Smooth muscle cell (in vitro differentiated cells): ENCODE data around the gene TCP11L1. TPM values are rescaled to one million over a fixed set of nuclear protein-coding genes. Genes with fewer than 3 reads are reported as not detected.

Experiments used
- DNase-seq: peaks from one replicate; lab custom pipeline; 2025; ENCODE audit not compliant: unreplicated experiment; lab: John Stamatoyannopoulos, UW
- H2AFZ ChIP-seq: fragments of 200-600 bp; sonication (generic); 2 replicates; pipeline ENCODE4 v1.6.0; 2016; ENCODE audit warnings: antibody characterized with exemption, low read depth, mild to moderate bottlenecking
- H3F3A ChIP-seq: fragments of 200-600 bp; sonication (generic); 2 replicates; pipeline ENCODE4 v1.6.0; 2017; ENCODE audit warnings: antibody characterized with exemption, low read depth
- H3K27ac ChIP-seq: fragments of 200-600 bp; sonication (generic); 2 replicates; pipeline ENCODE4 v1.5.1; 2016; ENCODE audit warnings: low read depth, mild to moderate bottlenecking
- H3K27me3 ChIP-seq: fragments of 200-600 bp; sonication (generic); 2 replicates; pipeline ENCODE4 v1.6.1; 2016; ENCODE audit warnings: low read depth, mild to moderate bottlenecking
- H3K36me3 ChIP-seq: fragments of 200-600 bp; sonication (generic); 2 replicates; pipeline ENCODE4 v1.5.1; 2016; ENCODE audit warnings: low read depth
- H3K4me1 ChIP-seq: fragments of 200-600 bp; sonication (generic); 2 replicates; pipeline ENCODE4 v1.5.1; 2016; ENCODE audit warnings: low read depth
- H3K4me2 ChIP-seq: fragments of 200-600 bp; sonication (generic); 2 replicates; pipeline ENCODE4 v1.6.0; 2016; ENCODE audit warnings: mild to moderate bottlenecking
- H3K4me3 ChIP-seq: fragments of 200-600 bp; sonication (generic); 2 replicates; pipeline ENCODE4 v1.5.1; 2016; ENCODE audit warnings: mild to moderate bottlenecking
- H3K79me2 ChIP-seq: fragments of 200-600 bp; sonication (generic); 2 replicates; pipeline ENCODE4 v1.6.0; 2016; ENCODE audit warnings: low read depth, mild to moderate bottlenecking
- H3K9ac ChIP-seq: fragments of 200-600 bp; sonication (generic); 2 replicates; pipeline ENCODE4 v1.6.0; 2016; ENCODE audit warnings: low read depth
- H3K9me3 ChIP-seq: fragments of 200-600 bp; sonication (generic); replicated peaks from 2 replicates; pipeline ENCODE4 v1.5.1; 2016; ENCODE audit warnings: low read depth
- H4K20me1 ChIP-seq: fragments of 200-600 bp; sonication (generic); 2 replicates; pipeline ENCODE4 v1.6.0; 2016; ENCODE audit warnings: low read depth
- CTCF ChIP-seq: fragments of 200-600 bp; sonication (generic); IDR thresholded peaks from 2 replicates; pipeline ENCODE4 v1.5.1; 2017; ENCODE audit warnings: borderline replicate concordance, mild to moderate bottlenecking, antibody characterized with exemption; ENCODE audit not compliant: insufficient read depth, poor library complexity, severe bottlenecking
- WGBS: methylation state at CpG from one replicate; pipeline ENCODE4 v1.1.7; 2016; ENCODE audit warnings: low lambda C conversion rate; 5-methylcytosine and 5-hydroxymethylcytosine counted together
- polyA plus RNA-seq: library from polyadenylated mRNA; unstranded; fragments of >200 nt; fragmentation: Nextera tagmentation; extraction: Ambion mirVana; gene quantifications from 2 replicates; pipeline ENCODE4 v1.2.1, GENCODE V29; 2016
- total RNA-seq: library from RNA; depleted of rRNA; stranded (reverse); fragments of >200 nt; gene quantifications from 2 replicates; pipeline ENCODE4 v1.2.3, GENCODE V29; 2014

TCP11L1 gene
- total and polyA plus RNA-seq, 2 experiments from 2014 or later = 7.4 to 25.4 TPM

DNA sequence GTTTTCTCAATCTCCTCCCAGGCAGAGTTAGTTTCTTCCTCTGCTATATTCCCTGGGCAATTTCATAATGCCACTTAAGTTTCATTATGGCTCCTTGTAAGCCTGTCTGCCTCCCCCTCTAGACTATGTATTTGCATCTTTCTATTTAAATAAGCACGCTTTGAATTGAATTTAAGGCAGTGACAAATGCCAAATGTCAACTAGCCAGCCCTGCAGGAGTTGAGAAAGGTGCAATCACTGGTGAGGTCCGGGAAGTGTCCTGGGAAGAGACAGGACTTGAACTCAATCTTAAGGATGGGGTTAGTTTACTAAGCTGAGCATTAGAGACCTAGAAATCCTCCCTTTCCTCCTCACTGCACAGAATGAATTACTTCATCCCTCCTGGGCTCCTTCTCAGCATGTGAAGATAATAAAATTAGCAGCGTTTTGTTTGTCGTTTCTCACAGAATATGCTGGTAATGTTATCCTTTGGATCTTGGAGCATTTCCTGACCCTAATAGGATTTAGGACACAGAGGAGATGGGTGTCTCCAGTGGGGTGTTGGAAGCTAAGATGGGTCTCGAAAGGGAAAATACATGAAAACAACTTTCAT, 1.6 kb downstream of the TCP11L1 start:
- Histone ChIP-seq H3F3A (no peaks in the 10 kb centered on the region), H3K27me3 (no peaks in the 10 kb centered on the region), H3K4me3 (peak overlapping the region; percentile 100), H3K36me3 (no peaks in the 10 kb centered on the region), H3K4me1 (peaks cover 14% of the 10 kb centered on the region), H3K79me2 (peaks cover 7% of the 10 kb centered on the region), H3K9me3 (no peaks in the 10 kb centered on the region), H2AFZ (no peak overlapping the region), H3K4me2 (peak overlapping the region; percentile 88), H4K20me1 (no peaks in the 10 kb centered on the region), H3K27ac (peak overlapping the region; percentile 99), H3K9ac (peak overlapping the region; percentile 98)
- WGBS = 77% methylated on average over 5 of the region's 5 CpGs
- TF ChIP-seq CTCF = no peak
- DNase-seq = no peak

DNA sequence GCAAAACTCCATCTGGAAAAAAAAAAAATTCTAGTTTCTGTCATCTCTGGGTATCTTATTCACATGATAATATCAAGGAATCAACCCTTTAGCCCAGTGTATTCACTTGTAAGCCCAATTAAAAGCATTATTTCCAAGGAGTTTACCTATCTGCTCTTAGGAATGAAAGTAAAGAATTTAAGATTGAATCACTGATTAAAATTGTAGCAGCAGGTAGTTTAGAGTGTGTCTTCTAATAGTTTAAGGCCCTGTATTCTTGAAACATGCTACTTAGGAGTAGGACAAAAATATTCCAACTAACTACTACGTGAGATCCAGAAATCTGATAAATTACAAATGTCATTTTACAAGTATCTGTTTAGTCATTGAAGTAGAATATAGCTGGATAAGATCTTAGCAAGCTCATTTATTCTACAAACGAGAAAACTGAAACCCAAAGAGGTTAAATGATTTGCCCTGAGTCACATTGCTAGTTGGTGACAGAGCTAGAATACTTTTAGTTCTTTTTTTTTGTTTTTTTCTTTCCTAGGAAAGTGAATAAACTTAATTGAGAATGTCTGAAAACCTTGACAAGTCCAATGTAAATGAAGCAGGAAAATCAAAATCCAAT, 4.0 kb downstream of the TCP11L1 start:
- Histone ChIP-seq H3K4me1 (peaks cover 14% of the 10 kb centered on the region), H4K20me1 (no peaks in the 10 kb centered on the region), H3K27me3 (no peaks in the 10 kb centered on the region), H3K27ac (peak overlapping the region; percentile 81), H3K9me3 (no peaks in the 10 kb centered on the region), H3F3A (no peaks in the 10 kb centered on the region), H3K79me2 (peaks cover 7% of the 10 kb centered on the region), H3K9ac (peak overlapping the region; percentile 43), H2AFZ (no peak overlapping the region), H3K4me2 (no peak overlapping the region), H3K4me3 (no peak overlapping the region), H3K36me3 (no peaks in the 10 kb centered on the region)
- 73% methylated on average over 2 of the region's 2 CpGs for WGBS
- DNase-seq = no peak
- no peak for TF ChIP-seq CTCF

DNA sequence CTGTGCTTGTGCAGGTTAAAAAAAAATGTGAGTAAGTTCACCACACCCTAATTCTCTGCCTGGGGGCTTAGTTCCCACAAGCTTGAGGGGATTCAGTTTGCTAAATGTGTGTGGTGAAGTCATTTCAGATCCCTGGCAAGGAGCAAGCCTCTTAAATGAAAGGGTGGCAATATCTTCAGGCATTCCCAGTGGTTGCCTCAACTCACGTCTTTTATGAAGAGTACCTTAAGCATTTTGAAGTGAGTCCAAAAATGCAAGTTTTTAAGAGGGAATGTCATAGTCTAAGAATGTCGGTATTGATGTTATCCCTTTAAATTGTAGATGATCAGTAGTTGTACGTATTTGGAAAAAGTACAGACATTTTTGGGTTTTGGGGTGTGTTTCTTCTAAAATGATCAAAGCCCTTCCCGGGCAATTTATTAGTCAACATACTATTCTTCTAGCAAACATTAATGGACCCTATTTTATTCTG, 4.9 kb downstream of the TCP11L1 start:
- peaks cover 14% of the 10 kb centered on the region for H3K4me1 ChIP-seq
- no peaks in the 10 kb centered on the region for H3K9me3 ChIP-seq
- peaks cover 7% of the 10 kb centered on the region for H3K79me2 ChIP-seq
- WGBS = 85% methylated on average over 4 of the region's 4 CpGs
- peak overlapping the region; percentile 44 for H3K9ac ChIP-seq
- no peak overlapping the region for H3K4me2 ChIP-seq
- H2AFZ ChIP-seq = no peak overlapping the region
- no peaks in the 10 kb centered on the region for H3F3A ChIP-seq
- H3K36me3 ChIP-seq = no peaks in the 10 kb centered on the region
- TF ChIP-seq CTCF = no peak
- H4K20me1 ChIP-seq = no peaks in the 10 kb centered on the region
- H3K27me3 ChIP-seq = no peaks in the 10 kb centered on the region
- H3K4me3 ChIP-seq = no peak overlapping the region
- peak overlapping the region; percentile 81 for H3K27ac ChIP-seq
- no peak for DNase-seq
